Motor neuron (in vitro differentiated cells): ENCODE measurements around the gene HS3ST3B1. TPM values are rescaled to one million over a fixed set of nuclear protein-coding genes. Genes with fewer than 3 reads are reported as not detected.

ENCODE experiments used
- ATAC-seq, 8 experiments: fragments of 200-7000 bp; cut with Tn5 transposase; replicated peaks in 6 of 8; 2 replicates each; pipeline ENCODE4 v1.8.0; 2021; ENCODE audit warnings: mild to moderate bottlenecking in 8 of 8, moderate library complexity in 8 of 8
- H3K27ac ChIP-seq, 2 donors: fragments of 250-450 bp; sonication (Bioruptor Pico); 2 replicates each; pipeline ENCODE4 v1.9.0; 2021; ENCODE audit warnings: antibody characterized with exemption in 2 of 2, mild to moderate bottlenecking in 2 of 2, moderate library complexity in 1 of 2
- H3K4me1 ChIP-seq, 2 donors: fragments of 250-450 bp; sonication (Bioruptor Pico); replicated peaks in 1 of 2; 2 replicates each; pipeline ENCODE4 v1.6.1; 2021; ENCODE audit warnings: antibody characterized with exemption in 2 of 2, mild to moderate bottlenecking in 2 of 2, moderate library complexity in 1 of 2
- H3K4me3 ChIP-seq, 5 donors: fragments of 250-450 bp; sonication (Bioruptor Pico); 2 replicates each; pipeline ENCODE4 v1.9.0; 2021; ENCODE audit warnings: antibody characterized with exemption in 5 of 5, mild to moderate bottlenecking in 5 of 5, moderate library complexity in 4 of 5
- WGBS, 10 experiments: fragments of 450-650 bp; shearing (Covaris generic); methylation state at CpG; one replicate each; pipeline ENCODE4 v1.0.0; 2022; 5-methylcytosine and 5-hydroxymethylcytosine counted together
- in situ Hi-C, 9 experiments: fragments of 400-800 bp; cut with MboI; loops; one replicate each; pipeline ENCODE4 v1.15.0; 2021; ENCODE audit warnings: low sequenced_read_pairs in 9 of 9, low pct_unique_long_range_greater_than_20kb in 2 of 9; ENCODE audit not compliant: unreplicated experiment in 9 of 9
- total RNA-seq, 8 experiments: library from RNA; unstranded; fragments of 300-600 nt; gene quantifications; 2 replicates each; pipeline versions ENCODE4 v1.2.3 to v1.2.4, GENCODE V29; 2022

The HS3ST3B1 gene
- total RNA-seq, 8 experiments from 2014 or later = 1.9 to 97.1 (median 6.6) TPM

DNA sequence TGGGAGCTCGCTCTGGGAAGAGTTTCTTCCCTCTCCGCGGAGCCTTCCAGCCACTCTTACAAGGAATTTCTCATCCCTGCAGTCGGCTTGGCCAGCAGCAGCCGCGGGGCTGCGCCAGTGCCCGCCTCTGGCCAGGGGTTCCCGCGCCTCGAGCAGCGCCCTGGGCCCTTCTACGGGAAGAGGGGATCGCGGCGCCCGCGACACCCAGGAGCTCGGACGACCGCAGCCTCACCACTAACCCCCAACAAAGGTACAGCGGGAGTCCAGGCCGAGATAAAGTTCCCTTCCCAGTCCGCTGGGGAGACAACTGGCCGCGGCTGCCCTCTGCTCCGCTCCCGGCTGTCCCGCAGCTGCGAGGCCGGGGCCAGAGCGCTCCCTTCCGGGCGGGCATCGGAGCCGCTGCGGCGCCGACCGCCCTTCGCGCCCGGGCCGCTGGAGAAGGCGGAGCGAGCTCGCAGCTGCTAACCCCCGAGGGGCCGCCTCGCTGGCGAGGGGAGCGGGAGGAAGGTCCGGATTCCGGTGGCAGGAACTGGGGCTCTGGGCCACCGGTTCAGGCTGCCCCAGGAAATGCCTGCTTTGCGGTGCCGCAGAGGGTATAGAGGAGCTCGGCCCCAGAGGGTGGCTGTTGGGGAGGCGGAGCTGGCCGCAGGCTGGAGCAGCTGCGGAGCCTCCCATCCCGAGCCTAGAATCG, 3.6 kb upstream of the HS3ST3B1 start:
- H3K27ac ChIP-seq = no peak overlapping the region
- 3 to 36% (median 5%) methylated on average over 3 to 22 of the region's 63 CpGs; no CpG with 5 or more reads in 4 of the 10 experiments for WGBS, 10 experiments
- no peaks in the 10 kb centered on the region for H3K4me1 ChIP-seq
- in situ Hi-C loops = loop anchor here in 1 of 9 experiments (25.0 kb wide), 1 partner anchor 685 kb away; the partner anchor contains the start of gene HS3ST3A1
- peak overlapping the region in 4 of 5 donors; percentile 7 to 22 (median 16) for H3K4me3 ChIP-seq
- peak in 3 of 8 experiments; percentile 3 to 31 (median 5) for ATAC-seq

DNA sequence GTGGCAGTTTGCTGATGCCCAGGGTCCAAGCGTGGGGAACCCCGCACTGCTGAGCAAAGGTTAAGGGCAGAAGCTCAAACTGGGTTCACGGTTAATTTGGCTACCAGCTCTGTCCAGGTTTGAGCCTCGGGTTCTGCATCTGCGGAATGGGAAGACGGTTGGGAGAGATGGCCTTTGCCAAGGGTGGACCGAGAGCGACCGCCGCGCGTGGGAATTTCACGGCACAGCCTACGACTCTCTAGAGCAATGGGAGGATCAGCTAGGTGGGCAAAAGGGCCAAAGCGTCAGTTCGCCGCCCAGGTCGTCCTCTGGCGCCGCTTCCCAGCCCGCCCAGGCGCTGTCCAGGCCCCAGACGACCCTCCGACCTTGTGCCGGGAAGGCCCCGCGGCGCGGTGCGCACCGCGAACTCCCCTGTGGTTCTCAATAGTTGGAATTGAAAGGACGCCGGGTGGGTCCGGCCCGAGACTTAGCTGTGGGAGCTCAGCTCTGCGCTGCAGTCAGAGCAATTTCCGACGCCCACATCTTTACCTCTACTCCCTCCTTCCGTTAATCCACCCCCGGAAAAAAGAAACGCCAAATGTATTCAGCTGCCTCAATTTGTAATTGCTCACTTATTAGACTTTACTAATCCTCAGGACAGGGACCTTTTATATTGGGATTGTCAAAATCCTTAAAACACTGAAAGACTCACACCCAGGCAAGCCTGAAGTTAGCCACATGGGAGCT, 2.5 kb upstream of the HS3ST3B1 start:
- ATAC-seq = no peak
- in situ Hi-C loops = loop anchor here in 1 of 9 experiments (25.0 kb wide), 1 partner anchor 686 kb away; the partner anchor contains the start of gene HS3ST3A1
- WGBS, 10 experiments = 25 to 92% (median 43%) methylated on average over 2 to 25 of the region's 42 CpGs; no CpG with 5 or more reads in 2 of the 10 experiments
- no peak overlapping the region for H3K27ac ChIP-seq
- no peaks in the 10 kb centered on the region for H3K4me1 ChIP-seq
- H3K4me3 ChIP-seq = no peak overlapping the region

DNA sequence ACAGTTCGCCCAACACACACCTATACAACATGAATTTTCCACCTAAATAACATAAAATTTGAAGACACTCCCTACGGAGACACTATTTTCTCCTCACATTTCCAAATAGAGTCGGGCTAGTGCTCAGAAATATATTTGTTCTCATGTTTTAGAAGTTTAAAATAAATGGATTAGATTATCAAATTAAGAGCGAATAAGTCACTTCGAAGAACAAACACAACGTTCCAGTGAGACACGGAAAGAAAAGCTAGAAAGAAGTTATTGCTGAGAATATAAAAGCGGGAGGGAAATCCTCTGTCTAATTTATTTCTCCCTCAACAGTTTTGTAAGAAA, 2.0 kb upstream of the HS3ST3B1 start:
- no peak overlapping the region for H3K27ac ChIP-seq
- in situ Hi-C loops = loop anchor here in 1 of 9 experiments (25.0 kb wide), 1 partner anchor 687 kb away; the partner anchor contains the start of gene HS3ST3A1
- ATAC-seq = no peak
- peak overlapping the region in 3 of 5 donors; percentile 25 to 65 (median 41) for H3K4me3 ChIP-seq
- WGBS, 10 experiments = 8 to 50% (median 23%) methylated on average over 1 to 8 of the region's 8 CpGs
- H3K4me1 ChIP-seq = no peaks in the 10 kb centered on the region

DNA sequence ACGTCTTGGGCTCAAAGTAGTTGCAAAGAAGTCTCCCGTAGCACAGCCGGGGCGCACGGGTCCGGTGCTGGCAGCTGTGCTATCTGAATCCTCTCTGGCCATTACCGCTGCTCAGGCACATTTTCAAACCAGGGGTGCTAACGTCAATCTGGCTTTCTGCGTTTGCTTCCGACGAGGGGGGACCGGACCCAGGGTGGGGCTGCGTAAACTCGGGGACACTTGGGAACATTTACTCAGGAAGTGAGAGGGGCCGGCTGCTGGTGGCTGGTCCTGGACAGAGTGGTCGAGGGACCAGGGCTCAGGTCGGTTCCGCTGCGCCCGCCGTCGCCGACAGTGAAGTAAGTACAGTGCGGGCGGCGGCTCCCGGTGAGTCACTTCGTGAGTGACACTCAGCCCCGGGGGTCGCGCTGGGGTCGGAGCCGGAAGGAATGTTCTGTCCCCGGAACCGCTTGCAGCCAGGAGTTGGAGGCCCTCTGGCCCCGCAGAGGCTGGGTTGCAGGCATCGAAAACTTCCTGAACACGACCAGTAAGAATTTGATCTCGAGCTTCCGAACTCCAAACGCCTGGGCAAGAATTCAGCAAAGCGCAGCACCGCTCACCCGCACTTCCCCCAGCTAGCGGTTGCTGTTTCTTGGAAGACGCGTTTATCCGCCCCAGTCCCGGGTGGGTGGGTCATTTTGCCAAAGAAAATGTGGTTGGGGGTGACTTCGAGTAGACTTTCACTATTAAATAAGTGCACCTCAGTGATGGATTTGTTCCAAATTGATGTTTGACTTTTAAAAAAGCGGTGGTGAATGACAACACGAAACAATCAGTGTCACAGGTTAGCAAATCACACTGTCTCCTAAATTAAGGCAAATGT, 1.4 kb upstream of the HS3ST3B1 start:
- in situ Hi-C loops = loop anchor here in 7 of 9 experiments (25.0 kb wide), 4 partner anchors 613 to 712 kb away; partner anchors contain the start of gene HS3ST3A1 (in 2 of the 7)
- H3K4me1 ChIP-seq = no peaks in the 10 kb centered on the region
- no peak overlapping the region for H3K27ac ChIP-seq
- ATAC-seq = no peak
- peak overlapping the region; percentile 12 to 65 (median 25) for H3K4me3 ChIP-seq
- WGBS, 10 experiments = 0 to 29% (median 4%) methylated on average over 1 to 36 of the region's 52 CpGs

DNA sequence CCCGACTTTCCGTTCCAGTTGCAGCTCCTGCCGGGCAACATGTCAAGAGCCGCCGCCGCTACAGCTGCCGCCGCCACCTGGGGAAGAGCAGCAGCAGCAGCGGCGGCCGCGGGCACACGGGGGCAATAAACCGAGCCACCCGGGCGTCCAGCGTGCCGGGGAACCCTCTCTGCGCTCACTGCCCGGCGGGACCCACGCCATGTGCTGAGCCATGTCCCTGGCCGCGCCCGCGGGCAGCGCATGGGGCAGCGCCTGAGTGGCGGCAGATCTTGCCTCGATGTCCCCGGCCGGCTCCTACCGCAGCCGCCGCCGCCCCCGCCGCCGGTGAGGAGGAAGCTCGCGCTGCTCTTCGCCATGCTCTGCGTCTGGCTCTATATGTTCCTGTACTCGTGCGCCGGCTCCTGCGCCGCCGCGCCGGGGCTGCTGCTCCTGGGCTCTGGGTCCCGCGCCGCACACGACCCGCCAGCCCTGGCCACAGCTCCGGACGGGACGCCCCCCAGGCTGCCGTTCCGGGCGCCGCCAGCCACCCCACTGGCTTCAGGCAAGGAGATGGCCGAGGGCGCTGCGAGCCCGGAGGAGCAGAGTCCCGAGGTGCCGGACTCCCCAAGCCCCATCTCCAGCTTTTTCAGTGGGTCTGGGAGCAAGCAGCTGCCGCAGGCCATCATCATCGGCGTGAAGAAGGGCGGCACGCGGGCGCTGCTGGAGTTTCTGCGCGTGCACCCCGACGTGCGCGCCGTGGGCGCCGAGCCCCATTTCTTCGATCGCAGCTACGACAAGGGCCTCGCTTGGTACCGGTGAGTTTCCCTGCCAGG, 604 bp downstream of the HS3ST3B1 start:
- 0 to 7% (median 0%) methylated on average over 2 to 6 of the region's 90 CpGs; no CpG with 5 or more reads in 3 of the 10 experiments for WGBS, 10 experiments
- peak overlapping the region; percentile 12 to 62 for H3K27ac ChIP-seq
- peak in 7 of 8 experiments; percentile 0 to 18 (median 10) for ATAC-seq

DNA sequence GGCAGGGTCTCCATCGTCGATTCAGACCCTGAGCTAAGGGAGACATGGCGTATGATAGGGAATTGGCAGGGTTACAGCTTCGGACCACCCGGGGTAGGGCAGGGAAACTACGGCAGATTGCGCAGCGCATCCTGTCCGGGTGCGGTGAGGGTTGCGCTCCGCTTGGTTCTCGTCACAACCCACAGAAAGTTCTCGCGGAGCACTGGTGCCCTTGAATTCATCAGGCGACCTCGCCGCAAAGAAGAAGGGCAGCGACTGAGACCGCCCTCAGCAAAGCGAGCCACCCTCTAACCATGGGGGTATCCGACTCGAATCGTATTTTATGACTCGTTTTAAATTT, 1.2 kb downstream of the HS3ST3B1 start:
- 0% methylated on average over 1 to 12 of the region's 25 CpGs; no CpG with 5 or more reads in 4 of the 10 experiments for WGBS, 10 experiments
- in situ Hi-C loops = loop anchor here in 6 of 9 experiments (25.0 kb wide), 4 partner anchors 610 to 715 kb away; partner anchors contain the start of gene HS3ST3A1 (in 1 of the 6)
- peak overlapping the region in 1 of 2 donors; percentile 17 for H3K27ac ChIP-seq
- peak in 2 of 8 experiments; percentile 1 for ATAC-seq
- H3K4me3 ChIP-seq = peak overlapping the region; percentile 48 to 73 (median 59)
- peaks cover 9 to 21% of the 10 kb centered on the region in 2 donors for H3K4me1 ChIP-seq

More for the DNA sequence above, 604 bp downstream of the HS3ST3B1 start:
- Histone ChIP-seq H3K4me1 (peaks cover 9 to 15% of the 10 kb centered on the region in 2 donors), H3K4me3 (peak overlapping the region; percentile 48 to 73 (median 59))
- in situ Hi-C loops = loop anchor here in 6 of 9 experiments (25.0 kb wide), 4 partner anchors 611 to 714 kb away; partner anchors contain the start of gene HS3ST3A1 (in 1 of the 6)

DNA sequence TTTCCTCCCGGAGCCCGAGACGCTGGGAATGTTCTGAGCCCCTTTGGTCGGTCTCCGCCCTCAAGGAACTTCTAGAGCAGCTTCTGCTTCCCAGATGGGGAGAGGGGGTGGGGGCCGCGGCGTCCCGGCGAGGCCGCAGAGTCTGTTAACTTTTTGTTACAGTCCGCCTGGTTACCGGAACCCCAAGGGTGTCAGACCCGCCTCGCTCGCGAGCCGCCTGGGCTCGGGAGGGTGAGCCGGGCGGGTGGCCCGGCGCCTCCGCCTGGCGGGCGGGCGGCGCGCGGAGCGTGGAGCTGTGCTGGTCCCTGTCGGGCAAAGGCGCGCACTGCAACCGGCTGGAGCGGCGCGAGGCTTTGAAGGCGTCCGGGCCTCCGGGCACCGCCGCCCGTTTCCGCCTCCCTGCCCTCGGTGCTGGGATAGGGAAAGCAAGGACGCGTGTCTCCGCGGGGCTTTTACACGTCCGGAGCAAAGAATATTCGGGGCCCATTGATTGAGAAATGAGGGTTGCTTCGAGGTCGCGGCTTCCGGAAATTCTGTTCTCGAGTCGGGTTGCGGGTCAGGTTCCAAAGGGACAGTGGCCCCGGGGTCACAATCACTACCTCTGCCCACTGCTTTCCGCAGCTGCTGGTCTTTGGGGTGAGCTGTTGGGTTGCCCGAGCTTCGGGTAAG, 1.7 kb downstream of the HS3ST3B1 start:
- Histone ChIP-seq H3K27ac (peak overlapping the region; percentile 49 to 75), H3K4me1 (peaks cover 9 to 26% of the 10 kb centered on the region in 2 donors), H3K4me3 (peak overlapping the region; percentile 48 to 73 (median 59))
- WGBS, 10 experiments = 0% methylated on average over 1 to 5 of the region's 64 CpGs; no CpG with 5 or more reads in 7 of the 10 experiments
- in situ Hi-C loops = loop anchor here in 6 of 9 experiments (25.0 kb wide), 4 partner anchors 610 to 715 kb away; partner anchors contain the start of gene HS3ST3A1 (in 1 of the 6)
- ATAC-seq = peak; percentile 24 to 50 (median 28)

DNA sequence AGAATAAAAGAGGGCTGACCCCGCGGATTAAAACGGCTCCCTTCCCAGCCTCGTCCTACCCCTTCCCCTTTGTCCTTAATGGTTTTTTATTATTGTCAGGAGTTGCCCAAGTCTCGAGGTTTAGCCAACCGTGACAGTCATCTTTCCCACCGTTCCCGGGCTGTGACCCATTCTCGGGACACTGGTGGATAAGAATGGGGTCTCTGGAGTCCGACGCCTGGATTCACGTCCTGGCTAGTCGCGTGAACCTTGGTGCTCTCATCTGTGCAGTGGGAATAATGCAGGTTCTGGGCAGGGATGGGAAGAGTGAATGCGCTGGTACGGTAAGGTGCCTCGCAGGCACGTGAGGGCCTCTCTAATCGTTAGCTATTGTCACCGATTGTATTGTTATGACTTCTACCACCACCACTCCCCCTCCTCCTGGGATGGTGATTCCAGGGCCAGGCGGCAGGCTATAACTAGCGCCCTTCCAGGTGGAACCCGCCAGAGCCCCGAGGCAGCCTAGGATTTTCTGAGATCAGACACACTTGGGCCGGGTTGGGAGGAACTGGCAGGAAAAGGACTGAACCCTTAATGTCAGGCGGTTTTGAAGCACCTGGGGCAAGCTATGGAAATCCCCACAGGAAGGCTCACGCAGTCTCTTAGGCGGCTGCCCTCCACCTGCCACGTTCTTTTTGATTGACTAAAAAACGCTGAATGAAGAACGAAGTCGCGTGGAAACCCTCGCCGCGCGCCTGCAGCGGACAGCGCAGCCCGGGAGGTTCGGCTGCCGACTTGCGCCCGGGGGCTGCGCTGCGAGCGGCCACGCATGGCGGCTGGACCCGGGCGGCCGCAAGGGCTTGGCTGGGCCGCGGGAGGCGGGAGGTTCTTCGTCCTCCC, 2.7 kb downstream of the HS3ST3B1 start:
- H3K4me1 ChIP-seq = peaks cover 12 to 36% of the 10 kb centered on the region in 2 donors
- peak overlapping the region; percentile 69 to 75 for H3K27ac ChIP-seq
- 1 to 50% (median 12%) methylated on average over 2 to 16 of the region's 56 CpGs; no CpG with 5 or more reads in 4 of the 10 experiments for WGBS, 10 experiments
- in situ Hi-C loops = loop anchor here in 6 of 9 experiments (25.0 kb wide), 4 partner anchors 609 to 716 kb away; partner anchors contain the start of gene HS3ST3A1 (in 1 of the 6)
- peak overlapping the region; percentile 48 to 73 (median 59) for H3K4me3 ChIP-seq
- ATAC-seq = no peak

DNA sequence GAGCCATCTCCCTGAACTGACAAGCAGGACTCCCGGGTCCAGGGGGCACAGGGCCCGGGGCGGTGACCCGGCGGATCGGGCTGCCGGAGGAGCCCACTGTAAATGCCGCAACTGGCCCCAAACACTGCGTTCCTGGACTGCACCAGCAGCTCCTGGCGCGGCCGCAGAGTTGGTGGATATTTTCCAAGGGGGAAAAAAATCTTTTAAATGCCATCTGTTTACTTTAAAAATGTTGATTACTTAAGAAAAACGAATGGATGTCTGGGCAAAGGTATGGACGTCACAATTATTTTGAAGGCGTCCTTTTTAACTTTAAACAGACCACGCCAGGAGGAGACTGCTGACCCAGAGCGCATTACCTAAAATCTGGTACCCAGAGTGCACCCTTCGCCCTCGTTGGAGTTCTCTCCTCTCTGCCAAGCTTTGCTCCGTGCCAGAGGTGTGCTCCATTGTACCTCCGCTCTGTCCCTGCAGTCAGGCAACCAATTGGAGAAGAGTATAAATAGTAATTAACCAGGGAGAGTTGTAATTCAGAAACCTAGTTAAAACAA, 3.4 kb downstream of the HS3ST3B1 start:
- peak overlapping the region; percentile 69 to 75 for H3K27ac ChIP-seq
- peaks cover 13 to 36% of the 10 kb centered on the region in 2 donors for H3K4me1 ChIP-seq
- H3K4me3 ChIP-seq = peak overlapping the region; percentile 48 to 73 (median 59)
- in situ Hi-C loops = loop anchor here in 6 of 9 experiments (25.0 kb wide), 4 partner anchors 608 to 717 kb away; partner anchors contain the start of gene HS3ST3A1 (in 1 of the 6)
- ATAC-seq = no peak
- WGBS, 10 experiments = 1 to 100% (median 70%) methylated on average over 2 to 17 of the region's 21 CpGs; no CpG with 5 or more reads in 5 of the 10 experiments
